Measurements from ENCODE around the gene BCL2L2.
"Not testable (repeated sequence)": the region's sequence is repeated elsewhere in the genome, so short reads cannot be mapped to it uniquely, and the experiment has no call there.

The BCL2L2 gene

DNA sequence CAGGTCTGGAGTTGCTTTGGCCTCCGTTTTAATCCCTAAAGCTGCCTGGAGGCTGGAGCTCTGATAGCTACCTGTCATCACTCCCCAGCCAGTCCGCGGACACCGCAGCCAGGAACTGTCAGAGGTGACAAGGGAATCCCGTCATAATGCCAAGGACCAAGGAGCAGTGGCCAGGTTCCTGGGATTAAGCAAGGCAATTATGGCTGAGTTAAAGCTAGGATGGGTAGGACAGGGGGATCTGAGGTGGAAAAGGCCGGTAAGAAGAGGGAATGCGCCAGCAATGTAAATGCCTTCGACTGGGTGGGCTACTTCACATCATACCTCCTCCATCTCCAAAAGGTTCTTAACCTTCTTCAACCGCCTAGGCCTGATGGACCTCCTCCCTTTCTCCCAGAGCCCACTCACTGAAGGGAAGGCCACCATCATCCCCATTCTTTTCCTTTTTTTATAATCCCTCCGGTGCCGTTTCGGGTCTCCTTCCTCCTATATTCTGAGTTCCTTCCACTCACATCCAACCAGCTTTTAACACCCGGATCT is 5.9 kb upstream of the BCL2L2 start:
- no peak for DNase-seq

DNA sequence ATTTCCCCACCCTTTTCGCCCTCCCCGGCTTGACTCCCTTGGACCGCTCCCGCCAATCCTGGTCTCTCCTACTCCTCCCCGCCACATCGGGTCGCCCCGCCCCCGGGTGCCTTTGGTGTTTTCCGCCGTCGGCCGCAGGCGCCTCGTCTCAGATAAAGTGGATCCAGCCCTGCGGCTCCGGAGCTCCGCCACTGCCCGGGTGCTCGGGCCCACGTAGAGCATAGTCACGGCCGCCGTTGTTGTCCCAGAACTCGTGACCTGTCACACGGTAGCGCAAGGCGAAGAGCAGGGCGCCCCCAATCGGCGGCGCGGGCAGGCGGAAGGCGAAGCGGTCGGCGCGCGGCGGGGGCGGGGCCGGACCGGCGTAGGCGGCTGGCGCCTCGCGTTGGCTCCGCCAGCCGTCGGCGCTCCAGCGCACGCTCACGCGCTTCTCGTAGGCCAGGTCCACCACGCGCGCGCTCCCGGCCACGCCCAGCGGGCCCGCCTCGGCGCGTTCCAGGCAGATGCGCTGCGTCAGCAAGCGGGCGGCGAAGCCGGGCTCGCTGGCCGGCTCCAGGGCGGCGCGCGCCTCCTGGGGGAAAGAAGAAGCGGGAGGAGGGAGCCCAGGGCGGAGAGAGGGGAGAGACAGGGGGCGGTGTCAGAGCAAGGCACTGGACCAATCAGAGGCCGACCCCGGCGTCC is 5.2 kb upstream of the BCL2L2 start:
- peak; percentile 98 for DNase-seq

DNA sequence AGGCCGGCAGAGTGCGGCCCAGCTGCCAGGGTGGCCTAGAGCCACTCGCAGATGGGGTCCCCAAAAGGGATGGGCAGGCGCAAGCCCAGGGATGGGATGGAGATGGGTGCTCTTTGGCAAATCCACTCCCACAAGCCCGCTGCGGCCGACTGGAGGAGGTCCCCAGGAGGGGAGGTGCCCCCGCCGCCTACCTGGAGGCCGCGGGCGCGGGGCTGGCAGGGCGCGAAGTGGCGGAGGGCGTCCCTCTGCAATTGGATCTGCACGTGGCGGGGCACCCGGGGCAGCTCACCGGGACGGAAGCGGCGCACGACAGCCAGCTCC is 4.7 kb upstream of the BCL2L2 start:
- DNase-seq: no peak

DNA sequence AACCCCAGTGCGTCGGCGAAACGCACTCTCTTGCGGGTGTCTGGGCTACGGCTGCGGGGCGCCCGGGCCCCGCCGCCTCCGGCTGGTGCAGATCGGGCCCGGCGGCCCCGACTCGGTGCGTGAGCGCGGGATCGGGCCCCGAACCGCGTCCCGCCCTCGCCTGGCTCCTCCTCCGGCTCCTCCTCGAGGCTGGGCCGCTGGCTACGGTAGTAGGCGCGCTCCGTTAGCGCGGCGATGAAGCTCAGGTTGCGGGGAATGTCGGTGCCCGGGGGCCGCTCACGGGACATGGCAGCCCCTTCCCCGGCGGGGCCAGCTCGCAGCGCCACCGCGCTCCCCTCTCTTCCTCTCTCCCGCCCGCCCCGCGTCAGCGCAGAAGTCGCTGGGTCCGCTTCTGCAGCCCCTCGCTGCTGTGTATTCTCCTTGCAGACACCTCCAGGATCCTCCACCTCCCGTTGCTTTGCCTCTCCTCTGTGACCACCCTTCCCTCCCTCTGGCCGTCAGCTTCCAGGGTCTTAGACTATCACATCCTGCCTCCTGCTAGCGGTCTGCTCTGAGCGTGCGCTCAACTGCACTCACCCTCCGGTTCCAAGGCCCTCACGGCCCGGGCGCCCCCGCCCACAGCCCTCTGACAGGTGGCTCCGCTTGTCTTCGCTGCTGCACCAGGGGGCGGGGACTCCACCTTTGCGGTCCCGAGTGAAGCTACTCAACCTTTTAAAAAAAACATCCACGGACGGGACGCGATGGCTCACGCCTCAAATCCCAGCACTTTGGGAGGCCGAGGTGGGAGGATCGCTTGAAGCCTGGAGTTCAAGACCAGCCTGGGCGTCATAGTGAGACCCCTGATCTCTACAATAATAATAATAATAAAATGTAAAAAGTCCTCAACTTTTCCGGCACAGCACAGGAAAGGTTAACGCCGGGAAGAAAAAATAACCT is 4.1 kb upstream of the BCL2L2 start, which contains the start of gene PPP1R3E:
TSS of gene PPP1R3E (minus strand) at position 570 of the 936 bp plus-strand sequence. CDS start at position 287, 283 bp downstream.
- DNase-seq: peak; percentile 87

DNA sequence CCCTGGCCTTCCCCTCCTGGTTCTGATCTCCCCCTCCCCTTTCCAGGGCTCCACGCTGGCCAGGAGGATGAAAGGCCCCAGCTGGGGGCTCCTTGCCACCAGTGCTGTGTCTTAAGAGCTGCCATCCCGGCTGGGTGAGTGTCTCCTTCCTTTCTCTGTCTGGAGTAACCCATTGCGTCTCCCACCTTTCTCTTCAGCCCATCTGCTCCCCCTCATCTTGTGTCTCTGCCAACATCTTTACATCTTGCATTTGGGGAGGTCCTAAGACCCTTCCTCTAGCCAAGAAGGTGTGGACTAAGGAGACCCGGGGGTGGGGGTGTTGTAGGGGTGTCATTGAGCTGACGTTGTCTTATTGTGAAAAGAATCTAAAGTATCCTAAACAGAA is 505 bp downstream of the BCL2L2 start:
- peak; percentile 34 for DNase-seq

DNA sequence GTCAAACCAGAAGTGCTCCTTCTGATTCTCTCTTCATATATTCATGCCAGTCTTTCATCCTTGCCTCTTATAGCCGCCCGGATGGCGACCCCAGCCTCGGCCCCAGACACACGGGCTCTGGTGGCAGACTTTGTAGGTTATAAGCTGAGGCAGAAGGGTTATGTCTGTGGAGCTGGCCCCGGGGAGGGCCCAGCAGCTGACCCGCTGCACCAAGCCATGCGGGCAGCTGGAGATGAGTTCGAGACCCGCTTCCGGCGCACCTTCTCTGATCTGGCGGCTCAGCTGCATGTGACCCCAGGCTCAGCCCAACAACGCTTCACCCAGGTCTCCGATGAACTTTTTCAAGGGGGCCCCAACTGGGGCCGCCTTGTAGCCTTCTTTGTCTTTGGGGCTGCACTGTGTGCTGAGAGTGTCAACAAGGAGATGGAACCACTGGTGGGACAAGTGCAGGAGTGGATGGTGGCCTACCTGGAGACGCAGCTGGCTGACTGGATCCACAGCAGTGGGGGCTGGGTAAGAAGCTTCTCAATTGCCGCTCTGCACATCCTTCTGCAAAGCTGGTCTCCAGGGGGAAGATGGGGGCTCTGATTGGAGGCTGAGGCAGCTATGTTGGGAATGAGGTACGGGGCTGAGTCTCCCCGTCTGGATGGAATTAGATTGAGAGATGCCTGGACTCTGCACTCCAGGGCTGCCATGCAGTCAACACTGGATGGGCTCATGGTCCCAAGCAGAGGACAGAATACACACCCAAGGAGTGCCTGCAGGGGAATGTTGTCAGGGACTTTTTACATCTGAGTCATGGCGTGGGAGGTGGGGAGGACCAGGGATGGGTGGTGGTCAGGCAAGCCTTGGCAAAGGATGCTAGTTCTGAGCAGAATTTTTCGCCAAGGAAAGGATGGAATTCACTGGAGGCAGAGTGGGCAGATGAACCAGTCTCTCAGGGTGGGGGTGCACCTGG is 1.3 kb downstream of the BCL2L2 start:
- no peak for DNase-seq

DNA sequence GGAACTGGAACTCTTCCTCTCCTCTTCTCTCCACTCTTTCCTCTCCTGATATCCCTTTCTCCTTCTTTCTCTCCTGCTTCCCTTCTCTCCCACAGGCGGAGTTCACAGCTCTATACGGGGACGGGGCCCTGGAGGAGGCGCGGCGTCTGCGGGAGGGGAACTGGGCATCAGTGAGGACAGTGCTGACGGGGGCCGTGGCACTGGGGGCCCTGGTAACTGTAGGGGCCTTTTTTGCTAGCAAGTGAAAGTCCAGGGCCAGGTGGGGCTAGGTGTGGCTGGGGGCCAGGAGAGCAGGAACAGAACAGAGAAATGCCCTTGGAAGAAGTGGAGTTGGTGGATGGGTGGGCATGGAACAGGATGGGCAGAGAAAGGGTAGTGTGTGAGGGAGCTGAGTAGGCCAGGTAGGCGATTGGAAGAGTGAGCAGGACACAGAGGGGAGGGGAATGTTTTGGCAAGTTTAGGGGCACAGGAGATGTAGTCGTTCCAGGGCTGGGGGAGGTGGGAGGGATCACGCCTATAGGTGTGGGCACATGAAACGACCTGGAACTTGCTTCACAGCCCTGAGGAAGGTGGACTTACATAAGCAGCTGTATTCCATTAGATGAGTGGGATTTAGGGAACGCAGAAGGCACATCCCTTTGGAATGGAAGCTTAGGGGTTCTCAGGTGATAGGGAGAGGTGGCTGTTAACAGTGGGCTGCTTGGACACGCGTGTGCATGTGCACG is 2.2 kb downstream of the BCL2L2 start:
- DNase-seq: no peak

DNA sequence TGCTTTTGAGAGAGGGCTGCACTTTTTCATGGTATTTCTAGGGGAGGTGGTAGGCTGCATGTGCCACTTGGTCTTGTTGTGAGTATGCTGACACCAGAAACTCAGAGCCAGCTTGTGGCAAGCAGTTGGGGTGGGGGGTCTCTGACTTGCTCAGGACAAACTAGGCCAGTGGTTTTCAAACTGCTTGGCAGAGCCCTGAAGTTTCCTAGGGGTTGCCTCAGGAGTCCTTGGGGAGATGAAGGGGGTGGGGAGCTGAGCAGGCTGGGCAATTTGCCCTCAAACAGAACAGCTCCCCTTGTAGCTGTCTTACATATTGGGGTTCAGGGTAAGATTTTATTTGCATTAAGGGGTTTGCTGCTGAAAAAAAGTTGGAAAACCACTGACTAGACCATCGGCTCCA is 3.9 kb downstream of the BCL2L2 start:
- DNase-seq: no peak

DNA sequence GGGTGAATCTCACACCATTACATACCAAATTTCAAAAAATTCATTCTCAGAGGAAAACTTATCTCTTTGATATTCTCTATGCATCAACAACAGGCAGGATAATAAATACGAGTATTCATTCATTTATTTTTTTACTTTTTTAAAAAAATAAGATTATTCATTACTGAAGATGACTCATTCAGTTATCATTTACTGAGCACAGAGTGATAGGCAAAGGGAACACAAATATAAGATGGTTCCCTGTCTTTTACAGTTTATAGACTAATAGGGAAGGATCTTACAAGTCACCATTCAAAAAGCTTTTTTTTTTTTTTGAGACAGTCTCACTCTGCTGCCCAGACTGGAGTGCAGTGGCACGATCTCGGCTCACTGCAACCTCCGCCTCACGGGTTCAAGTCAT is 9.7 kb downstream of the BCL2L2 start:
- no peak for DNase-seq

DNA sequence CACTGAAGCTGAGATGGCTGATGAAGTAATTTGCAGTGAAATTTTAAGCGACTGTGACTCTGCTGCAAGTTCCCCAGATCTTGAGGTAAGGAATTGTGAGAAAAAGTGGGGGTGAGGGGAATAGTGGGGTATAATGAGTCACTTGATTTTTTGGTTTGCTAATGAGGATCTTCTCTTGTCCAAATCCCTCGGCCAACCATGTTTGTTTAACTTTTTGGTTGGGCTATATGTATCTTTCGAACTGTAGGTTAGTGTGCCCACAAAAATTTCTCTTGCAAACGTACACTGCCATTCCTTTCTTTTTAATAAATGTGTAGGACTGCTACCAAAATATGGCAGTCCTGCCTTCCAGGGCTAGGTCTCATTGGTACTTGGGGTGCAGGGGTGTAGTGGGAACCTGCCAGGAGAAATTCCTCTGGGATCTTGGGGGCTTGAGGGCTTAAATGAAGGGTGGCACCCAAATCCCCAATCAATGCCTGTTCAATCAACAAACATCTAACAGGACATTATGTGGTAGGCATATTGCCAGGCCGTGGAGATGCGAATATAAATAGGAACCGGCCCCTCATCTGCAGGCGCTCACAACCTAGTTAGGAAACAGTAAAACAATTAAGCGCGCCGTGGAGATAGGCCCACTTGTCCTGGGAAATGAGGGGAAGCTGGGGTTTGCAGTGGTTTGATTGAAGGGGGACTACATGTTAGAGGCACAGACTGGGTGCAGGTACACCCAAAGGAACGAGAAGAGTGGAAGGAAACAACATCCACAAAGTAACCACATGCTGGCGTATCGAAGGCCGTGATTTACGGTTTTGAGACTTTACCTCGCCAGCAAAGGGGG is 13.3 kb downstream of the BCL2L2 start:
- DNase-seq: no peak

DNA sequence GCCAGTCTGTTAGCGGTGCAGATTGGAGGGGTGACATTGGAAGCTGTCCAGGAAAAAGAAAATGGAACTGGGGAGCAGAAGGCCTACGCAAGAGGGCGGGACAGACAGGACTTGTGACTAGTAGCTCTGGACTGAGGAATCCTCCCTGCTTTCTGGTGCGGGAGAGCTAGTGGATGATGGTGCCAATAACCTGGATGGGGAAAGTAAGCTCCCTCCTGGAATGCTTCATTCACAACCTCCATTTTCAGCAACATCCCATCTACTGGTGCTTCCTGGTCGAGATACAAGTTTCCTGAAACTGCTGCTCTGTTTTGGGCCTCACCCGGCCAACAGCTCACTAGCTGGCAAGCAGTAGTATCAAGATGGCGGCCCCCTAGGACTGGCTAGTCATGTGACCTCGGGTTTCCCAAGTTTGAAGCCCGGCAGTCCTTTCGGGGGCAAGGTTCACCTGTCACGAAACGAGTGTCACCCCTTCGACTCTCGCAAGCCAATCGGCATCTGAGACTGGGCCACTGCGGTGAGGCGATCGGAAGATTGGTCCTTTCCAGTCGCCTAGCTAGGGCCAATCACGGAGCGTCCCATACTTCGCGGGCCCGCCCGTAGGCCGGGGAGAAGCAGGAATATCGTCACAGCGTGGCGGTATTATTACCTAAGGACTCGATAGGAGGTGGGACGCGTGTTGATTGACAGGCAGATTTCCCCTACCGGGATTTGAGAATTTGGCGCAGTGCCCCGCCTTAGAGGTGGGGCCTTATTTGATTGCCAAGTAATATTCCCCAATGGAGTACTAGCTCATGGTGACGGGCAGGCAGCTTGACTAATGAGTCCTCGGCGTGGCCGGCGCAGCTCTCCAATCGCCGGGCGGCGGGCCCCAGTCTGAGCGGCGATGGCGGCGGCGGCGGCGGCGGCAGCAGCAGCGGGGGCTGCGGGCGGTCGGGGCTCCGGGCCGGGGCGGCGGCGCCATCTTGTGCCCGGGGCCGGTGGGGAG is 14.2 kb downstream of the BCL2L2 start, which contains the start of gene PABPN1:
TSS of gene PABPN1 (plus strand) at position 874 of the 988 bp plus-strand sequence. CDS start at position 887, 13 bp downstream.
- DNase-seq: peak; percentile 100

DNA sequence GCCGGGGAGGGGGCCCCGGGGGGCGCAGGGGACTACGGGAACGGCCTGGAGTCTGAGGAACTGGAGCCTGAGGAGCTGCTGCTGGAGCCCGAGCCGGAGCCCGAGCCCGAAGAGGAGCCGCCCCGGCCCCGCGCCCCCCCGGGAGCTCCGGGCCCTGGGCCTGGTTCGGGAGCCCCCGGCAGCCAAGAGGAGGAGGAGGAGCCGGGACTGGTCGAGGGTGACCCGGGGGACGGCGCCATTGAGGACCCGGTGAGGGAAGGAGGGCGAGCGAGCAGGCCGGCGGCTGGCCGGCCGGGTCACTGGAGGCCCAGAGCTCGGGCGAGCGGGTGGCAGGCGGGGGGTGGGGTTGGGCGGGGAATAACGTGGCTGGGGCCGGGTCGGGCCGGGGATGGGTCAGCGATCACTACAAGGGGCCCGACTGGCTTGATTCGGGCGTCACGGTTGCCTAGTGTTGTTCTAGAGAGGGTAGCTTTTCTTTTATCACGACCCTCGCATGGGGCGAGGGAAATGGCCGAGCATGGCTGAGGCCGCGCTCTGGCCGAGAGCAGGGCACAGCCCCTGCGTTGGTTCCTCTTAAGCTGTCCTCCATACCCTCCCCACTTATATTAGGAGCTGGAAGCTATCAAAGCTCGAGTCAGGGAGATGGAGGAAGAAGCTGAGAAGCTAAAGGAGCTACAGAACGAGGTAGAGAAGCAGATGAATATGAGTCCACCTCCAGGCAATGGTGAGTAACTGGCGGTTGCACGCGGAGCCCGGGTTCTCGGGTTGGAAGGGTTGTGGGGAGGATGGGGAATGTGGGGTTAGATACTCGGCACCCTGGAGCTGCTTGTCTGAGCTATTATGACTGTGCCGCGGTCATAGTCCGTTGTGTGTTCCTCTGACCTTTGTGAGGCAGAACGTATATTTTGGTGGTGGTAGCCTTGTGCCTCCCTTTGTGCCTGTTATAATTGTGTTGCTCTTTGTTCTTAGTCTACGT is 15.2 kb downstream of the BCL2L2 start:
- DNase-seq: peak; percentile 47

DNA sequence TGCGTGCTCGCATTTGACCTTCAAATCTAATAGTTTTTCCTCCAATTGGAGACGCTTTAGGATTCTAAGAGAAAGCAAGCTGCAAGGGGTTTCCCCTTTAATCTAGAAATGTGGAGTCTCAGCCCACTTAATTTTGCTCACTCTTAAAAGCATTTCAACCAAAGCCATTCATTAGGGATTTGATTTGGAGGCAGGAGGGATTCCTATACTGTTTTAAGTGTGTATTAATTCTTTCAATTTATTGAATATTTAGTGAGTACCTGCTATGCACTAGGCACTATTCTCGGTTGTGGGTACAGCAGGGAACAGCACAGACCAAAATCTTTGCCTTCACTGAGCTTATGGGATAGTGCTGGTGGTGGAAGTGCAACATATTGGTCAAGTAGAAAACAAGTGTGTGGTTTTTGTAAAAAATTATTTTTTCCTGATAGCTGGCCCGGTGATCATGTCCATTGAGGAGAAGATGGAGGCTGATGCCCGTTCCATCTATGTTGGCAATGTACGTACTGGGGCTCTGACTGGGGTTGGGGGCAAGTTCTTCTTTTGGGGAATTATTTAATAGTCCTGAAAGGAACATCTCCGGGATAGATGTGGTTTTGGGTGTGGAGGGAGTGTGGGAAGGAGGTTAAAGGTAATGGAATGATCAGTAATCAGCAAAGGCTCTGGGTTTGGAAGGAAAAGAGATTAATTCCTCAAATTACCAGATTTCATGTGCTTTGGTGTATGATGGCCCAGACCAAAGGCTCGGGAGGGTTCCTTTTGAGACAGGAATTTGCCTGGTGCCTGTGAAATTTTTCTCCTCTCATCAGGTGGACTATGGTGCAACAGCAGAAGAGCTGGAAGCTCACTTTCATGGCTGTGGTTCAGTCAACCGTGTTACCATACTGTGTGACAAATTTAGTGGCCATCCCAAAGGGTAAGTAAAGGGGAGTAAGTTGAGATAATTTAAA is 16.2 kb downstream of the BCL2L2 start:
- DNase-seq: no peak

DNA sequence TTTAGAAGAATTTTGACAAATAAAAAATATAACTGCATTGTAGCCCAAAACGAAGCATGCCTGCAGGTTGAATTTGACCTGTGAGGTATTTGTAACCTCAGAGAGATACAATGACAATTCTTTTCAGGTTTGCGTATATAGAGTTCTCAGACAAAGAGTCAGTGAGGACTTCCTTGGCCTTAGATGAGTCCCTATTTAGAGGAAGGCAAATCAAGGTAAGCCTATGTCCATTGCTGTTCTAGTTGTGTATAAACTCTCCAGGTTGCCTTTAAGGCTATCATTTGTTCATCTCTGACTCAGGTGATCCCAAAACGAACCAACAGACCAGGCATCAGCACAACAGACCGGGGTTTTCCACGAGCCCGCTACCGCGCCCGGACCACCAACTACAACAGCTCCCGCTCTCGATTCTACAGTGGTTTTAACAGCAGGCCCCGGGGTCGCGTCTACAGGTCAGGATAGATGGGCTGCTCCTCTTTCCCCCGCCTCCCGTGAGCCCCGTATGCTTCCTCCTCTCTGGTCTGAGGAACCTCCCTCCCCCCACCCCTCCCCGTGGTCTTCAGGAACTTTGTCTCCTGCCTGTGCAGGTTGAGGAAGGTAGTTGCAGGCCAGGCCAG is 17.3 kb downstream of the BCL2L2 start:
- DNase-seq: no peak

DNA sequence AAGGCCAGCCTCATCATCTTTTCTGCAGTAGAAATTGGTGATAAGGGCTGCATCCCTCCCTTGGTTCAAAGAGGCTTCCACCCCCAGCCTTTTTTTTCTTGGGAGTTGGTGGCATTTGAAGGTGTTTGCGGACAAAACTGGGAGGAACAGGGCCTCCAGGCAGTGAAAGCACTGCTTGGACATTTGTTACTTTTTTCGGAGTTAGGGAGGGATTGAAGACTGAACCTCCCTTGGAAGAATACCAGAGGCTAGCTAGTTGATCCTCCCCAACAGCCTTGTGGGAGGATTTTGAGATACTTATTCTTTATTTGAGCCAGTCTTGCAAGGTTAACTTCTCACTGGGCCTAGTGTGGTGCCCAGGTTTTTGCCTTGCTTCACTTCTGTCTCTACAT is 17.8 kb downstream of the BCL2L2 start:
- DNase-seq: no peak

DNA sequence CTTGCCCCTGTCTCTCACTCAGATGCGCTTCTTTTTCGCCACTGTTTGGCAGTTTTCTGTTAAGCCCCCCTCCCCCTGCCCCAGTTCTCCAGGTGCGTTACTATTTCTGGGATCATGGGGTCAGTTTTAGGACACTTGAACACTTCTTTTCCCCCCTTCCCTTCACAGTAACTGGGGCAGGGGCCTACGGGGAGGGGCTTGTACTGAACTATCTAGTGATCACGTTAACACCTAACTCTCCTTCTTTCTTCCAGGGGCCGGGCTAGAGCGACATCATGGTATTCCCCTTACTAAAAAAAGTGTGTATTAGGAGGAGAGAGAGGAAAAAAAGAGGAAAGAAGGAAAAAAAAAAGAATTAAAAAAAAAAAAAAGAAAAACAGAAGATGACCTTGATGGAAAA is 18.4 kb downstream of the BCL2L2 start:
- DNase-seq: no peak

DNA sequence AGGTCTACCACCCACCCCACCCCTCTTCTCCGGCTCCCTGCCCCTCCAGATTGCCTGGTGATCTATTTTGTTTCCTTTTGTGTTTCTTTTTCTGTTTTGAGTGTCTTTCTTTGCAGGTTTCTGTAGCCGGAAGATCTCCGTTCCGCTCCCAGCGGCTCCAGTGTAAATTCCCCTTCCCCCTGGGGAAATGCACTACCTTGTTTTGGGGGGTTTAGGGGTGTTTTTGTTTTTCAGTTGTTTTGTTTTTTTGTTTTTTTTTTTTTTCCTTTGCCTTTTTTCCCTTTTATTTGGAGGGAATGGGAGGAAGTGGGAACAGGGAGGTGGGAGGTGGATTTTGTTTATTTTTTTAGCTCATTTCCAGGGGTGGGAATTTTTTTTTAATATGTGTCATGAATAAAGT is 19.1 kb downstream of the BCL2L2 start:
- not testable (repeated sequence) for DNase-seq
